ENCODE data around the gene LIPT2. TPM values are rescaled to one million over a fixed set of nuclear protein-coding genes. Genes with fewer than 3 reads are reported as not detected.

Gene LIPT2
- total and polyA plus RNA-seq, 9 donors = 1.3 to 3.2 (median 2.3) TPM

Other genes with a start within 250 kb of the LIPT2 start
- 3.0 TPM for gene P4HA3, start 182.1 kb downstream of the LIPT2 start, total RNA-seq
- gene P4HA3, start 182.1 kb downstream of the LIPT2 start, polyA plus RNA-seq (ENCODE audit: insufficient read depth in 1 of 8, insufficient read length in 8 of 8, low replicate concordance in 1 of 8) = 1 to 10 TPM in 6 of 8 donors, under 1 TPM in 2; 0.80 to 9.3 (median 2.1) TPM
- 4.3 TPM for gene PGM2L1, start 95.3 kb downstream of the LIPT2 start, total RNA-seq
- 1 to 10 TPM; 3.5 to 5.3 (median 4.4) TPM for gene PGM2L1, start 95.3 kb downstream of the LIPT2 start, polyA plus RNA-seq (ENCODE audit: insufficient read depth in 1 of 8, insufficient read length in 8 of 8, low replicate concordance in 1 of 8)
- gene KCNE3, start 26.2 kb downstream of the LIPT2 start, total RNA-seq = 2.4 TPM
- 1 to 10 TPM; 1.2 to 3.7 (median 2.4) TPM for gene KCNE3, start 26.2 kb downstream of the LIPT2 start, polyA plus RNA-seq (ENCODE audit: insufficient read depth in 1 of 8, insufficient read length in 8 of 8, low replicate concordance in 1 of 8)
- gene POLD3, start 98.9 kb upstream of the LIPT2 start, total RNA-seq = 9.8 TPM
- gene POLD3, start 98.9 kb upstream of the LIPT2 start, polyA plus RNA-seq (ENCODE audit: insufficient read depth in 1 of 8, insufficient read length in 8 of 8, low replicate concordance in 1 of 8) = 10 to 100 TPM; 11.9 to 16.9 (median 14.2) TPM
- gene CHRDL2, start 237.7 kb upstream of the LIPT2 start, total RNA-seq = 0.49 TPM
- gene CHRDL2, start 237.7 kb upstream of the LIPT2 start, polyA plus RNA-seq (ENCODE audit: insufficient read depth in 1 of 8, insufficient read length in 8 of 8, low replicate concordance in 1 of 8) = 1 to 10 TPM in 7 of 8 donors, under 1 TPM in 1; 0.82 to 5.3 (median 2.0) TPM